Right kidney (tissue), 1 donor: Measurements from ENCODE around the gene AK5.
"Not testable (repeated sequence)": the region's sequence is repeated elsewhere in the genome, so short reads cannot be mapped to it uniquely, and the experiment has no call there.

Experiments used
- DNase-seq: peaks from one replicate; pipeline ENCODE4 v3.0.0-alpha.2; 2016

The AK5 gene

GRCh38 chr1:77399250-77400086, 117.6 kb downstream of the AK5 start:
- DNase-seq, result no peak

- DNase-seq, result no peak
Measured at GRCh38 chr1:77400781-77401180, 119.0 kb downstream of the AK5 start.

GRCh38 chr1:77401384-77401783, 119.6 kb downstream of the AK5 start:
- DNase-seq, result no peak

- no peak for DNase-seq
Measured at GRCh38 chr1:77405186-77405585, 123.4 kb downstream of the AK5 start.

GRCh38 chr1:77406661-77407060, 124.8 kb downstream of the AK5 start:
- no peak for DNase-seq

- no peak for DNase-seq
Measured at GRCh38 chr1:77407738-77408375, 126.0 kb downstream of the AK5 start.

- not testable (repeated sequence) for DNase-seq
Measured at GRCh38 chr1:77408933-77409332, 127.1 kb downstream of the AK5 start.

GRCh38 chr1:77412069-77412819, 130.4 kb downstream of the AK5 start:
- DNase-seq, result no peak

GRCh38 chr1:77412820-77413530, 131.2 kb downstream of the AK5 start:
- no peak for DNase-seq

GRCh38 chr1:77413541-77414335, 131.9 kb downstream of the AK5 start:
- DNase-seq, result no peak

- no peak for DNase-seq
Measured at GRCh38 chr1:77415579-77415978, 133.8 kb downstream of the AK5 start.

- DNase-seq, result no peak
Measured at GRCh38 chr1:77416692-77417450, 135.1 kb downstream of the AK5 start.

- DNase-seq, result not testable (repeated sequence)
Measured at GRCh38 chr1:77418055-77418454, 136.2 kb downstream of the AK5 start.

- no peak for DNase-seq
Measured at GRCh38 chr1:77421504-77422233, 139.8 kb downstream of the AK5 start.

GRCh38 chr1:77424236-77424635, 142.4 kb downstream of the AK5 start:
- DNase-seq, result no peak

GRCh38 chr1:77428068-77428467, 146.2 kb downstream of the AK5 start:
- no peak for DNase-seq

GRCh38 chr1:77430966-77431690, 149.3 kb downstream of the AK5 start:
- DNase-seq, result no peak

GRCh38 chr1:77433934-77434333, 152.1 kb downstream of the AK5 start:
- DNase-seq, result no peak

- no peak for DNase-seq
Measured at GRCh38 chr1:77434967-77435366, 153.1 kb downstream of the AK5 start.
